Measurements from ENCODE around the gene EPM2AIP1. TPM values are rescaled to one million over a fixed set of nuclear protein-coding genes. Genes with fewer than 3 reads are reported as not detected.
A peak's percentile ranks its signal among the peaks of the same experiment; 100 is the strongest.

EPM2AIP1 gene
- total and polyA plus RNA-seq, 9 of the 15 experiments (the other 6 are each of a cell fraction or from before 2014, with no cell fraction given), result 6.7 to 44.8 (median 25.2) TPM

DNA sequence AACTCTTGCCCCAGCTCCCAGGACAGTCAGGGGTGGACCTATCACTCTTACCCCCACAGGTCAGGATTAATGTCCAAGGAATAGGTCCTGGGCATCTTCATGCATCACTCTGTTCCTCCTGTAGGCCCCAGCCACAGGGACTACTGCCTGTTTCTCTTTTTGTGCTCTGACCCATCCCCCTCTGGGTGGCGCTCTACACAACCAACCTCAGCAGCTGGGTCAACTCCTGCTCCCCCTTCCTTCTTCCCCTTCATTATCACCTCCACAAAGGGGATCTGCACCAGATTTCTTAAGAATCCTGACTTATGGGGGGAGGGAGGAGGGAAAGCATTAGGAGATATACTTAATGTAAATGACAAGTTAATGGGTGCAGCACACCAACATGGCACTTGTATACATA, 35.9 kb downstream of the EPM2AIP1 start (continued):
- TF ChIP-seq, protein P1, sequence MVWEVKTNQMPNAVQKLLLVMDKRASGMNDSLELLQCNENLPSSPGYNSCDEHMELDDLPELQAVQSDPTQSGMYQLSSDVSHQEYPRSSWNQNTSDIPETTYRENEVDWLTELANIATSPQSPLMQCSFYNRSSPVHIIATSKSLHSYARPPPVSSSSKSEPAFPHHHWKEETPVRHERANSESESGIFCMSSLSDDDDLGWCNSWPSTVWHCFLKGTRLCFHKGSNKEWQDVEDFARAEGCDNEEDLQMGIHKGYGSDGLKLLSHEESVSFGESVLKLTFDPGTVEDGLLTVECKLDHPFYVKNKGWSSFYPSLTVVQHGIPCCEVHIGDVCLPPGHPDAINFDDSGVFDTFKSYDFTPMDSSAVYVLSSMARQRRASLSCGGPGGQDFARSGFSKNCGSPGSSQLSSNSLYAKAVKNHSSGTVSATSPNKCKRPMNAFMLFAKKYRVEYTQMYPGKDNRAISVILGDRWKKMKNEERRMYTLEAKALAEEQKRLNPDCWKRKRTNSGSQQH (CRISPR knock-in tag; IDR thresholded peaks at IDR 0.05), result no peak
- TF ChIP-seq, protein P2, sequence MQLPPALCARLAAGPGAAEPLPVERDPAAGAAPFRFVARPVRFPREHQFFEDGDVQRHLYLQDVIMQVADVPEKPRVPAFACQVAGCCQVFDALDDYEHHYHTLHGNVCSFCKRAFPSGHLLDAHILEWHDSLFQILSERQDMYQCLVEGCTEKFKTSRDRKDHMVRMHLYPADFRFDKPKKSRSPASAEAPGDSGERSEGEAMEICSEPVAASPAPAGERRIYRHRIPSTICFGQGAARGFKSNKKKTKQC (CRISPR knock-in tag; IDR thresholded peaks at IDR 0.05), result 0 out of 2 replicates have a peak, but pooled peaks have one; percentile 31
- TF ChIP-seq ZBED1 (IDR thresholded peaks at IDR 0.05) (no peak), ZNF347 (CRISPR knock-in tag; IDR thresholded peaks at IDR 0.05; ENCODE audit: low read depth) (no peak), NR2C1 (IDR thresholded peaks at IDR 0.05) (no peak), NR2C1 (tag; IDR thresholded peaks at IDR 0.05) (peak; percentile 41; the same call in 1 of the 2 replicates), TAF1 (IDR thresholded peaks at IDR 0.05; ENCODE audit: control insufficient read depth, extremely low read depth, insufficient read depth, low read length, severe bottlenecking) (no peak), NFIC (IDR thresholded peaks at IDR 0.05) (peak; percentile 13; the same call in 1 of the 2 replicates), ZNF75A (CRISPR knock-in tag; IDR thresholded peaks at IDR 0.05) (no peak), FOXJ3 (CRISPR knock-in tag; IDR thresholded peaks at IDR 0.05) (no peak), STAG1 (CRISPR knock-in tag; IDR thresholded peaks at IDR 0.05; ENCODE audit: borderline replicate concordance) (no peak), CBX1 (IDR thresholded peaks at IDR 0.05; ENCODE audit: low read depth) (no peak), ZKSCAN1 (IDR thresholded peaks at IDR 0.05; ENCODE audit: low read depth, low read length) (no peak), ZNF384 (IDR thresholded peaks at IDR 0.05; ENCODE audit: low read depth, low read length) (no peak), HLTF (IDR thresholded peaks at IDR 0.05) (no peak), RBFOX2 (IDR thresholded peaks at IDR 0.05; ENCODE audit: low read depth, low read length) (no peak)
- TF ChIP-seq, protein P3, sequence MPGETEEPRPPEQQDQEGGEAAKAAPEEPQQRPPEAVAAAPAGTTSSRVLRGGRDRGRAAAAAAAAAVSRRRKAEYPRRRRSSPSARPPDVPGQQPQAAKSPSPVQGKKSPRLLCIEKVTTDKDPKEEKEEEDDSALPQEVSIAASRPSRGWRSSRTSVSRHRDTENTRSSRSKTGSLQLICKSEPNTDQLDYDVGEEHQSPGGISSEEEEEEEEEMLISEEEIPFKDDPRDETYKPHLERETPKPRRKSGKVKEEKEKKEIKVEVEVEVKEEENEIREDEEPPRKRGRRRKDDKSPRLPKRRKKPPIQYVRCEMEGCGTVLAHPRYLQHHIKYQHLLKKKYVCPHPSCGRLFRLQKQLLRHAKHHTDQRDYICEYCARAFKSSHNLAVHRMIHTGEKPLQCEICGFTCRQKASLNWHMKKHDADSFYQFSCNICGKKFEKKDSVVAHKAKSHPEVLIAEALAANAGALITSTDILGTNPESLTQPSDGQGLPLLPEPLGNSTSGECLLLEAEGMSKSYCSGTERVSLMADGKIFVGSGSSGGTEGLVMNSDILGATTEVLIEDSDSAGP (CRISPR knock-in tag; IDR thresholded peaks at IDR 0.05), result no peak
- TF ChIP-seq, protein P4, sequence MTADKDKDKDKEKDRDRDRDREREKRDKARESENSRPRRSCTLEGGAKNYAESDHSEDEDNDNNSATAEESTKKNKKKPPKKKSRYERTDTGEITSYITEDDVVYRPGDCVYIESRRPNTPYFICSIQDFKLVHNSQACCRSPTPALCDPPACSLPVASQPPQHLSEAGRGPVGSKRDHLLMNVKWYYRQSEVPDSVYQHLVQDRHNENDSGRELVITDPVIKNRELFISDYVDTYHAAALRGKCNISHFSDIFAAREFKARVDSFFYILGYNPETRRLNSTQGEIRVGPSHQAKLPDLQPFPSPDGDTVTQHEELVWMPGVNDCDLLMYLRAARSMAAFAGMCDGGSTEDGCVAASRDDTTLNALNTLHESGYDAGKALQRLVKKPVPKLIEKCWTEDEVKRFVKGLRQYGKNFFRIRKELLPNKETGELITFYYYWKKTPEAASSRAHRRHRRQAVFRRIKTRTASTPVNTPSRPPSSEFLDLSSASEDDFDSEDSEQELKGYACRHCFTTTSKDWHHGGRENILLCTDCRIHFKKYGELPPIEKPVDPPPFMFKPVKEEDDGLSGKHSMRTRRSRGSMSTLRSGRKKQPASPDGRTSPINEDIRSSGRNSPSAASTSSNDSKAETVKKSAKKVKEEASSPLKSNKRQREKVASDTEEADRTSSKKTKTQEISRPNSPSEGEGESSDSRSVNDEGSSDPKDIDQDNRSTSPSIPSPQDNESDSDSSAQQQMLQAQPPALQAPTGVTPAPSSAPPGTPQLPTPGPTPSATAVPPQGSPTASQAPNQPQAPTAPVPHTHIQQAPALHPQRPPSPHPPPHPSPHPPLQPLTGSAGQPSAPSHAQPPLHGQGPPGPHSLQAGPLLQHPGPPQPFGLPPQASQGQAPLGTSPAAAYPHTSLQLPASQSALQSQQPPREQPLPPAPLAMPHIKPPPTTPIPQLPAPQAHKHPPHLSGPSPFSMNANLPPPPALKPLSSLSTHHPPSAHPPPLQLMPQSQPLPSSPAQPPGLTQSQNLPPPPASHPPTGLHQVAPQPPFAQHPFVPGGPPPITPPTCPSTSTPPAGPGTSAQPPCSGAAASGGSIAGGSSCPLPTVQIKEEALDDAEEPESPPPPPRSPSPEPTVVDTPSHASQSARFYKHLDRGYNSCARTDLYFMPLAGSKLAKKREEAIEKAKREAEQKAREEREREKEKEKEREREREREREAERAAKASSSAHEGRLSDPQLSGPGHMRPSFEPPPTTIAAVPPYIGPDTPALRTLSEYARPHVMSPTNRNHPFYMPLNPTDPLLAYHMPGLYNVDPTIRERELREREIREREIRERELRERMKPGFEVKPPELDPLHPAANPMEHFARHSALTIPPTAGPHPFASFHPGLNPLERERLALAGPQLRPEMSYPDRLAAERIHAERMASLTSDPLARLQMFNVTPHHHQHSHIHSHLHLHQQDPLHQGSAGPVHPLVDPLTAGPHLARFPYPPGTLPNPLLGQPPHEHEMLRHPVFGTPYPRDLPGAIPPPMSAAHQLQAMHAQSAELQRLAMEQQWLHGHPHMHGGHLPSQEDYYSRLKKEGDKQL (CRISPR knock-in tag; IDR thresholded peaks at IDR 0.05; ENCODE audit: borderline replicate concordance), result no peak
- TF ChIP-seq, protein P5, sequence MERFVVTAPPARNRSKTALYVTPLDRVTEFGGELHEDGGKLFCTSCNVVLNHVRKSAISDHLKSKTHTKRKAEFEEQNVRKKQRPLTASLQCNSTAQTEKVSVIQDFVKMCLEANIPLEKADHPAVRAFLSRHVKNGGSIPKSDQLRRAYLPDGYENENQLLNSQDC (CRISPR knock-in tag; IDR thresholded peaks at IDR 0.05), result no peak
- TF ChIP-seq, protein P6, sequence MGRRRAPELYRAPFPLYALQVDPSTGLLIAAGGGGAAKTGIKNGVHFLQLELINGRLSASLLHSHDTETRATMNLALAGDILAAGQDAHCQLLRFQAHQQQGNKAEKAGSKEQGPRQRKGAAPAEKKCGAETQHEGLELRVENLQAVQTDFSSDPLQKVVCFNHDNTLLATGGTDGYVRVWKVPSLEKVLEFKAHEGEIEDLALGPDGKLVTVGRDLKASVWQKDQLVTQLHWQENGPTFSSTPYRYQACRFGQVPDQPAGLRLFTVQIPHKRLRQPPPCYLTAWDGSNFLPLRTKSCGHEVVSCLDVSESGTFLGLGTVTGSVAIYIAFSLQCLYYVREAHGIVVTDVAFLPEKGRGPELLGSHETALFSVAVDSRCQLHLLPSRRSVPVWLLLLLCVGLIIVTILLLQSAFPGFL (CRISPR knock-in tag; IDR thresholded peaks at IDR 0.05), result no peak
